Stimulated activated naive CD8-positive, alpha-beta T cell treated with anti-CD3 and anti-CD28 coated beads, Interleukin-15, Interleukin-2, amounts not matched to agents 100 ng/mL and 50 ng/mL, for 24 hours (primary cell): Measurements from ENCODE around the gene NUDT4B.
"Not testable (repeated sequence)": the region's sequence is repeated elsewhere in the genome, so short reads cannot be mapped to it uniquely, and the experiment has no call there.

Source experiments
- H3K27ac Mint-ChIP-seq: one replicate; pipeline ENCODE4 v1.8.0; 2021; ENCODE audit warnings: mild to moderate bottlenecking, mixed read lengths
- H3K27me3 Mint-ChIP-seq: one replicate; pipeline ENCODE4 v1.8.0; 2021; ENCODE audit warnings: mixed read lengths
- H3K36me3 Mint-ChIP-seq: one replicate; pipeline ENCODE4 v1.8.0; 2021; ENCODE audit warnings: low read depth, mixed read lengths
- H3K4me1 Mint-ChIP-seq: one replicate; pipeline ENCODE4 v1.8.0; 2021; ENCODE audit warnings: low read depth, mixed read lengths
- H3K4me3 Mint-ChIP-seq: one replicate; pipeline ENCODE4 v1.8.0; 2021; ENCODE audit warnings: mild to moderate bottlenecking, mixed read lengths
- H3K9me3 Mint-ChIP-seq: one replicate; pipeline ENCODE4 v1.8.0; 2021; ENCODE audit warnings: mixed read lengths

Gene NUDT4B

GRCh38 chr1:148729128-148729527, 19.4 kb upstream of the NUDT4B start:
- not testable (repeated sequence) for H3K36me3 Mint-ChIP-seq

GRCh38 chr1:148729541-148729940, 19.0 kb upstream of the NUDT4B start:
- not testable (repeated sequence) for H3K4me3 Mint-ChIP-seq, H3K27ac Mint-ChIP-seq, H3K36me3 Mint-ChIP-seq, H3K9me3 Mint-ChIP-seq, H3K27me3 Mint-ChIP-seq, H3K4me1 Mint-ChIP-seq

More at GRCh38 chr1:148729128-148729527, 19.4 kb upstream of the NUDT4B start:
- H3K4me1 Mint-ChIP-seq, H3K4me3 Mint-ChIP-seq, H3K9me3 Mint-ChIP-seq, H3K27me3 Mint-ChIP-seq, H3K27ac Mint-ChIP-seq: not testable (repeated sequence)

- H3K27ac Mint-ChIP-seq, H3K9me3 Mint-ChIP-seq, H3K27me3 Mint-ChIP-seq, H3K4me1 Mint-ChIP-seq, H3K36me3 Mint-ChIP-seq, H3K4me3 Mint-ChIP-seq: not testable (repeated sequence)
Measured at GRCh38 chr1:148732277-148732676, 16.3 kb upstream of the NUDT4B start.

- H3K9me3 Mint-ChIP-seq, H3K4me3 Mint-ChIP-seq, H3K36me3 Mint-ChIP-seq, H3K27ac Mint-ChIP-seq, H3K4me1 Mint-ChIP-seq, H3K27me3 Mint-ChIP-seq: not testable (repeated sequence)
Measured at GRCh38 chr1:148733585-148734310, 14.8 kb upstream of the NUDT4B start.

- H3K27me3 Mint-ChIP-seq, H3K36me3 Mint-ChIP-seq, H3K4me1 Mint-ChIP-seq, H3K27ac Mint-ChIP-seq, H3K4me3 Mint-ChIP-seq, H3K9me3 Mint-ChIP-seq: not testable (repeated sequence)
Measured at GRCh38 chr1:148734311-148734662, 14.3 kb upstream of the NUDT4B start.

- not testable (repeated sequence) for H3K36me3 Mint-ChIP-seq, H3K4me3 Mint-ChIP-seq, H3K4me1 Mint-ChIP-seq, H3K27ac Mint-ChIP-seq, H3K9me3 Mint-ChIP-seq, H3K27me3 Mint-ChIP-seq
Measured at GRCh38 chr1:148735538-148735937, 13.0 kb upstream of the NUDT4B start.

GRCh38 chr1:148738667-148739066, 9.9 kb upstream of the NUDT4B start:
- not testable (repeated sequence) for H3K36me3 Mint-ChIP-seq, H3K27me3 Mint-ChIP-seq, H3K4me1 Mint-ChIP-seq, H3K4me3 Mint-ChIP-seq, H3K9me3 Mint-ChIP-seq, H3K27ac Mint-ChIP-seq

GRCh38 chr1:148743200-148743599, 5.4 kb upstream of the NUDT4B start:
- H3K9me3 Mint-ChIP-seq, H3K27me3 Mint-ChIP-seq, H3K36me3 Mint-ChIP-seq, H3K4me1 Mint-ChIP-seq, H3K4me3 Mint-ChIP-seq, H3K27ac Mint-ChIP-seq: not testable (repeated sequence)

GRCh38 chr1:148743726-148744720, 4.6 kb upstream of the NUDT4B start:
- H3K9me3 Mint-ChIP-seq, H3K27me3 Mint-ChIP-seq, H3K4me1 Mint-ChIP-seq, H3K4me3 Mint-ChIP-seq, H3K27ac Mint-ChIP-seq, H3K36me3 Mint-ChIP-seq: not testable (repeated sequence)

GRCh38 chr1:148749335-148749681, 734 bp downstream of the NUDT4B start:
- H3K27ac Mint-ChIP-seq, H3K4me3 Mint-ChIP-seq, H3K9me3 Mint-ChIP-seq, H3K4me1 Mint-ChIP-seq, H3K36me3 Mint-ChIP-seq, H3K27me3 Mint-ChIP-seq: not testable (repeated sequence)

- not testable (repeated sequence) for H3K4me3 Mint-ChIP-seq, H3K9me3 Mint-ChIP-seq, H3K4me1 Mint-ChIP-seq, H3K36me3 Mint-ChIP-seq, H3K27me3 Mint-ChIP-seq, H3K27ac Mint-ChIP-seq
Measured at GRCh38 chr1:148756231-148756630, 7.7 kb downstream of the NUDT4B start.

GRCh38 chr1:148757446-148757845, 8.9 kb downstream of the NUDT4B start:
- not testable (repeated sequence) for H3K27me3 Mint-ChIP-seq, H3K4me3 Mint-ChIP-seq, H3K27ac Mint-ChIP-seq, H3K4me1 Mint-ChIP-seq, H3K9me3 Mint-ChIP-seq, H3K36me3 Mint-ChIP-seq

GRCh38 chr1:148758412-148758811, 9.8 kb downstream of the NUDT4B start:
- not testable (repeated sequence) for H3K9me3 Mint-ChIP-seq, H3K27ac Mint-ChIP-seq, H3K4me1 Mint-ChIP-seq, H3K36me3 Mint-ChIP-seq, H3K4me3 Mint-ChIP-seq, H3K27me3 Mint-ChIP-seq

GRCh38 chr1:148758925-148759324, 10.4 kb downstream of the NUDT4B start:
- not testable (repeated sequence) for H3K9me3 Mint-ChIP-seq, H3K27ac Mint-ChIP-seq, H3K27me3 Mint-ChIP-seq, H3K36me3 Mint-ChIP-seq, H3K4me1 Mint-ChIP-seq, H3K4me3 Mint-ChIP-seq

- H3K4me3 Mint-ChIP-seq, H3K4me1 Mint-ChIP-seq, H3K27ac Mint-ChIP-seq, H3K9me3 Mint-ChIP-seq, H3K27me3 Mint-ChIP-seq, H3K36me3 Mint-ChIP-seq: not testable (repeated sequence)
Measured at GRCh38 chr1:148759749-148760148, 11.2 kb downstream of the NUDT4B start.

GRCh38 chr1:148760206-148760605, 11.6 kb downstream of the NUDT4B start:
- H3K4me3 Mint-ChIP-seq, H3K9me3 Mint-ChIP-seq, H3K4me1 Mint-ChIP-seq, H3K36me3 Mint-ChIP-seq, H3K27ac Mint-ChIP-seq, H3K27me3 Mint-ChIP-seq: not testable (repeated sequence)
